ENCODE results near the gene MYO1H.

Gene MYO1H

GRCh38 chr12:109302770-109303169 is 44.9 kb upstream of the MYO1H start:
- TF ChIP-seq FOXP2 (optimal IDR thresholded peaks at IDR 0.05; ENCODE audit: borderline replicate concordance, extremely low read depth, extremely low read length, insufficient read depth), result no peak
- TF ChIP-seq TAF1 (IDR thresholded peaks at IDR 0.05; ENCODE audit: borderline replicate concordance, insufficient read depth, low read length), result no peak
- TF ChIP-seq POLR2AphosphoS5 (IDR thresholded peaks at IDR 0.05; ENCODE audit: low read depth, low read length), result no peak
- TF ChIP-seq REST (IDR thresholded peaks at IDR 0.05; ENCODE audit: insufficient read depth in 1 of 2, low read depth in 2 of 2, low read length in 2 of 2), result no peak
- no peak for TF ChIP-seq SIN3A (IDR thresholded peaks at IDR 0.05; ENCODE audit: borderline replicate concordance, insufficient read depth, low read length)

- TF ChIP-seq REST (IDR thresholded peaks at IDR 0.05; ENCODE audit: insufficient read depth in 1 of 2, low read depth in 2 of 2, low read length in 2 of 2) (no peak), POLR2AphosphoS5 (IDR thresholded peaks at IDR 0.05; ENCODE audit: low read depth, low read length) (no peak), FOXP2 (optimal IDR thresholded peaks at IDR 0.05; ENCODE audit: borderline replicate concordance, extremely low read depth, extremely low read length, insufficient read depth) (no peak), SIN3A (IDR thresholded peaks at IDR 0.05; ENCODE audit: borderline replicate concordance, insufficient read depth, low read length) (no peak), TAF1 (IDR thresholded peaks at IDR 0.05; ENCODE audit: borderline replicate concordance, insufficient read depth, low read length) (no peak)
Observed at GRCh38 chr12:109304485-109304884, 43.2 kb upstream of the MYO1H start.

GRCh38 chr12:109305547-109305946 is 42.2 kb upstream of the MYO1H start:
- TF ChIP-seq TAF1 (IDR thresholded peaks at IDR 0.05; ENCODE audit: borderline replicate concordance, insufficient read depth, low read length), result no peak
- TF ChIP-seq REST (IDR thresholded peaks at IDR 0.05; ENCODE audit: insufficient read depth in 1 of 2, low read depth in 2 of 2, low read length in 2 of 2), result no peak
- TF ChIP-seq SIN3A (IDR thresholded peaks at IDR 0.05; ENCODE audit: borderline replicate concordance, insufficient read depth, low read length), result no peak
- TF ChIP-seq POLR2AphosphoS5 (IDR thresholded peaks at IDR 0.05; ENCODE audit: low read depth, low read length), result no peak
- TF ChIP-seq FOXP2 (optimal IDR thresholded peaks at IDR 0.05; ENCODE audit: borderline replicate concordance, extremely low read depth, extremely low read length, insufficient read depth), result no peak

GRCh38 chr12:109307051-109307450 is 40.6 kb upstream of the MYO1H start:
- no peak for TF ChIP-seq REST (IDR thresholded peaks at IDR 0.05; ENCODE audit: insufficient read depth in 1 of 2, low read depth in 2 of 2, low read length in 2 of 2)

GRCh38 chr12:109308534-109309380 is 38.9 kb upstream of the MYO1H start, which contains the start of gene FOXN4:
Gene FOXN4 (minus strand): TSS chr12:109309284. CDS start chr12:109308321, 963 bp downstream.
- no peak for TF ChIP-seq FOXP2 (optimal IDR thresholded peaks at IDR 0.05; ENCODE audit: borderline replicate concordance, extremely low read depth, extremely low read length, insufficient read depth)
- no peak for TF ChIP-seq SIN3A (IDR thresholded peaks at IDR 0.05; ENCODE audit: borderline replicate concordance, insufficient read depth, low read length)
- peak; percentile 49 to 88; a peak in 2 of 4 replicates for TF ChIP-seq REST (IDR thresholded peaks at IDR 0.05; ENCODE audit: insufficient read depth in 1 of 2, low read depth in 2 of 2, low read length in 2 of 2)

Data from PFSK-1 (cell line).